ENCODE data around the gene STARD13. TPM values are rescaled to one million over a fixed set of nuclear protein-coding genes. Genes with fewer than 3 reads are reported as not detected.
A peak's percentile ranks its signal among the peaks of the same experiment; 100 is the strongest.

Gene STARD13
- total RNA-seq, 1 experiment from 2014 or later, result 38.7 TPM

- no peak for DNase-seq (ENCODE audit: low read depth)
Observed at GRCh38 chr13:33090755-33091414, 194.7 kb downstream of the STARD13 start.

DNA sequence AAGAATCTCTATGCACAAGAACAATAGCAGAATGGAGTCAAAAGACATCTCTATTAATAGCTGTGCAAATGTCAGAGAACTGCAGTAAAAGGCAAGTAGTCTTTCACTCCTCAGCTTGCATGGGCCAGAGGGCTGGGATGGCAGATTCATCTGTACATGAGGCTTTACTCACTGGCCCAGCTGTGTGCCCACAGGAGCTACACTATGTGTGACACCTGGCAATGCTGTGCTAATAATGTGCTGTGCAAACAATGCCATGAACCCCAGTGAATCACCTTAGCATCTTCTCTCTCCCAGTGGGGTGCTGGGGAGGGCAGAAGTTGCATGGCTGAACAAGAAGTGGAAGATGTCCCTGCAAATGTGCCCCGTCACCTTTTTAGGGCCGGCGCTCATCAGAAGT lies 196.2 kb downstream of the STARD13 start:
- DNase-seq (ENCODE audit: low read depth), result peak; percentile 55

DNA sequence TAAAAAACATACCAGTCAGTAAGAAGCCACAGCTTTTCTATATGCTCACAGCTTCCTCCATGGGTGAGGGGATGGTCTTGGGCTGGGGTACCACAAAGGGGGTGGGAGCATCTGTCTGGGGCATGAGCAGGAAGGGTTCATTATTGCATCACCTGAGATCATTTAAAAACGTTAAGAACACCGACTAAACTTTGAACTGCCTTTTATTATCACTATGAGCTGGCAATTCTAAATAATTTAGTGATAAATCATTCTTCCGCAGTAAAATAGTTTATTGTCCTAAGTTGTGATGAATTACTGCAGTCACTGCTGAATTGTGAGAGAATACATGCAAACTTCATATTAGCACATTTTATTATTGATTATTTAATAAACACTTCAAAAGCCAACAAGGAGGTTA lies 197.8 kb downstream of the STARD13 start:
- peak; percentile 44 for DNase-seq (ENCODE audit: low read depth)

- peak; percentile 86 for DNase-seq (ENCODE audit: low read depth)
Observed at GRCh38 chr13:33087091-33087490, 198.5 kb downstream of the STARD13 start.

DNA sequence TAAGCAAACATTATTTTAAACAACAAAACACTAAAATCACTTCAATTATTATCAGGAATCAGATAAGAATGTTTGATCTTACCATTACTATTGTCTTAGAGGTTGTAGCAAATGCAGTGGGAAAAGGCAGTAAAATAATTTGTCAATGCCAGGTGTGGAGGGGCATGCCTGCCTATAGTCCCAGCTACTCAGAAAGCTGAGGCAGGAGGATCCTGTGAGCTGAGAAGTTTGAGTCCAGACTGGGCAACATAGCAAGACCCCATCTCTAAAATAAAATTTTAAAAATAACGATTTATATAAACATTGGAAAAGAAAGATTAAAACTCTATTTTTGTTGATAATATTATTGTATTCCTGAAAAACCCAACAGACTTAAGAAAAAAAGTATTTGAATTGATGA lies 202.5 kb downstream of the STARD13 start:
- DNase-seq (ENCODE audit: low read depth), result no peak

- DNase-seq (ENCODE audit: low read depth), result peak; percentile 27
Observed at GRCh38 chr13:33081666-33082065, 203.9 kb downstream of the STARD13 start.

DNA sequence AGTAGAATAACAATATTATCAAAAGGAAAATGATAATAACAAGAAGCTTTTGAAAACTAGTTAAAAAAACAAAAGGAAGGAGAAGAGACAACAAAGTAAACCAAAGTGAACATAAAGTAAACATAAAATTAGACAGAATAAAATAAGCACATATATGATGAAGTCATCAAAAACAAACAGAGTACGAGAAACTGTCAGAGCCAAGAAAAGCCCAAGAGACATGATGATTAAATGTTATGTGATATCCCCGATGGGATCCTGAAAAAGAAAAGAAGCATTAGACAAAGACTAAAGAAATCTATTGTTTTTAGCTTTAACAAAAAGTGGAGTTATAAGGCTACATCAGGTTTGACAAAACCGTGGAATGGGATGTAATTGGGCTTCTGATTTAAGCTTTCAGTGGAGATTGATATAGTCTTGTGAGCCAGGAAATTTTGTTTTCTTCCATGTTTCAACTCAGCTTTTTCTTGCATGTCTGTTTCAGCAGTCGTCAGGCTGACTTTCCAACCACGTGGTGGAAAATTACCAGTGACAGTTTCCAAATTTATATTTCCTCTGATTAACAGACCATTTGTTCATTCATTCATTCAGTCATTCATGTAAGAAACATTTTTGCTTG lies 204.5 kb downstream of the STARD13 start:
- DNase-seq (ENCODE audit: low read depth), result peak; percentile 79

DNA sequence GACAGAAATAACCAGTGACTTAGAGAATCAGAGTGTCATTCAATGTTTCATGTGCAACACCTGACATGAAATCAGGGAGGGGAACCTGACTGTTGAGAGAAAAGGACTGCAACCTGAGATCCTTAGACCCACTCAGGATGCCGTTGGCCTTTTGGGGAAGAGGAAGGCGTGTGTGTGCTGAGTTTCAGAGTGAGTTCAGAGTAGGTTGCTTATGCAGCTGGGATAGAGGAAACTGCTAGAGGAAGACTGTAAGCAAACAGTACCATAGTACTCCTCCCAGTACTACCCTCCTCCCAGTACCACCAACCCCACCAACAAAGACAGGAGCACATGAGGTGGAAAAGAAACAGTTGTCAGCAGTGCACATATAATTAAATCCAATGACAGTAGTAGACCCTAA lies 205.6 kb downstream of the STARD13 start:
- no peak for DNase-seq (ENCODE audit: low read depth)

GRCh38 chr13:33078263-33078662 lies 207.3 kb downstream of the STARD13 start:
- DNase-seq (ENCODE audit: low read depth), result peak; percentile 55

DNA sequence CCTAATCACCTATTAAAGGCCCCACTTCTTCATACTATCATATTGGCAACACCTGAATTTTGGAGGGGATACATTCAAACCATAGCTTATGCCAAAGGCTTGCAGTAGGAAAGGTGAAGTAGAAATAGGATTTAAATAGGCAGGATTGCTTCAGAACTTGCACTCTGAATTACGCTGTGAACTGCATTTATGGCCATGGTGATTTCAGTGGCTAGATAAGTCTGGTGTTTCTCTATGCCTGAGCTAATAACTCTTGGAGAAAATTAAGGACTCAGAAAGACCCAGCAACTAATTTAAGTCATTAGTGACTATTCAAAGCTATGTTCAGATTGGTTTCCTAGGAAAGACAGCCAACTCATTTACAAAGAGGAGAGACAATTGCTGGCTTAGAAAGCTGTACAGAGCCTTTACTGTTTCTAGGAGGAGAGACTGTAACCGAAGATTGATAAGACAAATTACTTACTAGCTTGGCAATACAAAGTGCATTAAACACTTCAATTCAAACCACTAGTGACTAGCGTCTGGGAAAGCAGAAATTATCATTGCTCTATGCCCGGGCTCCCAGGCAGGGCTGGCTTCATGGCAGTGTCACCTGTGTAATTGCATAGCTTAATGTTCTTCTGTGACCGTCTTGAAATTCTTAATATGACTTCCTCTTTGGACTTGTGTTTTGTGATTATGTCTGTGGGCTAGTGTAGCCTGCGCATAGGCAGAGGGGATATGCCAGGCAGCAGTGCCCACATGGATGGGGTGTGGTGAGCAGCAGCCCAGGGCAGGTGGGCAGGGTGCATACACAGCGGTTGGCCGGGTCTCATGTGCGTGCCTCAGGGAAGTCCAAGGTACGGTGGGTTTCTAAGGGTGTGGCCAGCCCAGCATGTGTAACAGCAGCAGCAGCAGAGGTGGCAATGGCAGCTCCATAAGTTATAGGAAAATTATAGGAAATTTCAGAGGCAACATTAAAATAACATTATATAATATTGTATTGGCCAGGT lies 209.3 kb downstream of the STARD13 start:
- no peak for DNase-seq (ENCODE audit: low read depth)

GRCh38 chr13:33073338-33073737 lies 212.2 kb downstream of the STARD13 start:
- DNase-seq (ENCODE audit: low read depth), result no peak

GRCh38 chr13:33072759-33073158 lies 212.8 kb downstream of the STARD13 start:
- no peak for DNase-seq (ENCODE audit: low read depth)

GRCh38 chr13:33072282-33072681 lies 213.3 kb downstream of the STARD13 start:
- no peak for DNase-seq (ENCODE audit: low read depth)

DNA sequence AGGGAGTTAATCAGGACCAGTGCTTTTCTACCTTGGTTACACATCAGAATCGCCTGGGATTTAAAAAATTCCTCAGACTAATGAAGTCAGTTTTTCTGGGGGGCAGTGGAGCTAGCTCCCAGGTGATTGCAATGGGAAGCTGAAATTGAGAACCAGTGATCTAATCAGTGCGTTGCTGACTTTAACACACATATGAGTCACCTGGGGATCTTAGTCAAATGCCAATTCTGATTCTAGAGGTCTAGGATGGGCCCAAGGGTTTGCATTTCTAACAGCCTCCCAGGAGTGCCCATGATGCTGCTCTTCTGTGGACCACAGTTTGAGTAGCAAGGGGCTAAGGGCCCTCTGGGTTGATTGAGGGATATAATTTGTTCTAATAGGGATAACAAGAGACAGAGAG lies 214.8 kb downstream of the STARD13 start:
- DNase-seq (ENCODE audit: low read depth), result no peak

GRCh38 chr13:33069365-33069764 lies 216.2 kb downstream of the STARD13 start:
- peak; percentile 70 for DNase-seq (ENCODE audit: low read depth)

DNA sequence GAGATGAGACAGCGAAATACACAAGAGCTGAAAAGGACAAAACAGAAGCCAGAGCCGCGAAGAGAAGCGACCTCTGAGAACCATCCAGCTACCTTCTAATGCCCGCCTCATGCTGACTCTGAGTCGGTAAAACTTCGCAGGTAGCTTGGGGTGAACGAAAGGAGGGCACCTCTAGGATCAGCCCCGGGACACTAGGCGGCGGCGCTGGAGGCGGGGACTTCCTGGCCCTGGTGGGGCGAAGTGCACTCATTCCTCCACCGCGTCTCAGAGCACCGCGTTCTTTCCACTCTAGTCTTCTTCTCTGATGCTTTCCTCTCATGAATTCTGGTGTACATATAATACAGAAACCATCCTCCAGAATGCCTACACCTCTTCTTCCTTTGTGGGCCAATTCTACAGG lies 219.2 kb downstream of the STARD13 start:
- DNase-seq (ENCODE audit: low read depth), result no peak

- no peak for DNase-seq (ENCODE audit: low read depth)
Observed at GRCh38 chr13:33060815-33061214, 224.7 kb downstream of the STARD13 start.

DNA sequence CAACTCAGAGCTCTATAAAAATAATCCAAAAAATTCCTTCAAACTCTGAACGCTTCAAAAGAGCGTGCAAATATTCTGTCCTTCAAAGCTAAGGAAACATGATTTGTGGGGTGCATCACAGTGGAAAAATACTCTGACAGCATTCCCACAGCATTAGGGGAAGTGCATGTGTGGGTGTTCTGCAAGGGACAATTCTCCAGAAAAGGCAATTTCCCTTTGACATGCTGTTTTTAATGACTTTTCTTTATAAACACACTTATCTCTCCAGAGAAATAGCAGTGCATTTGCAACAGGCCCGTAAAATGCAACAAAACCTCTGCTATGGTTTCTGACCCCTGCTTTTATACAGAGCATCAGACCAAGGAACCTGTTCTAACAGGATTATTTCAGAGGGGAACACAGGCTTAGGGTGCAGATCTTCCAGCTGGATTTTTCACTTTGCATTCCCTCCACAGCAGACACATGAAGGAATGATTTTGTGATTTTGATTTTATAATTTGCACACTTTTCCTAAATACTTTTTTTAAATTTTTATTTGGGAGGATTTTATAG lies 226.7 kb downstream of the STARD13 start:
- DNase-seq (ENCODE audit: low read depth), result no peak

- DNase-seq (ENCODE audit: low read depth), result peak; percentile 19
Observed at GRCh38 chr13:33057019-33057780, 228.4 kb downstream of the STARD13 start.

GRCh38 chr13:33053397-33054066 lies 232.0 kb downstream of the STARD13 start:
- DNase-seq (ENCODE audit: low read depth), result no peak
